Neural cell (in vitro differentiated cells): Measurements from ENCODE around the gene CEMIP. TPM values are rescaled to one million over a fixed set of nuclear protein-coding genes. Genes with fewer than 3 reads are reported as not detected.

ENCODE experiments used
- H2AFZ ChIP-seq: fragments of 200-600, 300-800 bp; sonication (generic), shearing (Covaris generic); 2 replicates; pipeline ENCODE4 v1.6.0; 2014; ENCODE audit warnings: low read depth, mild to moderate bottlenecking, antibody characterized with exemption, low read length, moderate library complexity
- H3F3A ChIP-seq: fragments of 200-600 bp; shearing (Covaris generic); 2 replicates; pipeline ENCODE4 v1.6.1; 2016; ENCODE audit warnings: mild to moderate bottlenecking, moderate library complexity, mixed read lengths, antibody characterized with exemption, low read length; ENCODE audit not compliant: insufficient read depth, poor library complexity, severe bottlenecking
- H3K27ac ChIP-seq: fragments of 200-600, 300-800 bp; sonication (generic), shearing (Covaris generic); 2 replicates; pipeline ENCODE4 v1.5.1; 2014; ENCODE audit warnings: mild to moderate bottlenecking, low read length, moderate library complexity
- H3K27me3 ChIP-seq: fragments of 300-800, 200-600 bp; sonication (generic), shearing (Covaris generic); 2 replicates; pipeline ENCODE4 v1.6.0; 2014; ENCODE audit warnings: mild to moderate bottlenecking, low read depth, low read length, moderate library complexity; ENCODE audit not compliant: insufficient read depth
- H3K36me3 ChIP-seq: fragments of 300-800, 200-600 bp; sonication (generic), shearing (Covaris generic); 2 replicates; pipeline ENCODE4 v1.5.1; 2014; ENCODE audit warnings: mild to moderate bottlenecking, antibody characterized with exemption, low read length, moderate library complexity; ENCODE audit not compliant: insufficient read depth
- H3K4me2 ChIP-seq: fragments of 300-800, 200-600 bp; sonication (generic), shearing (Covaris generic); 2 replicates; pipeline ENCODE4 v1.6.0; 2014; ENCODE audit warnings: mild to moderate bottlenecking, low read length
- H3K4me3 ChIP-seq: fragments of 300-800, 200-600 bp; sonication (generic), shearing (Covaris generic); 2 replicates; pipeline ENCODE4 v1.5.1; 2014; ENCODE audit warnings: mild to moderate bottlenecking, low read length, moderate library complexity
- H3K79me2 ChIP-seq: fragments of 200-600 bp; shearing (Covaris generic); replicated peaks from 2 replicates; pipeline ENCODE4 v1.6.0; 2014; ENCODE audit warnings: mild to moderate bottlenecking, low read length, moderate library complexity; ENCODE audit not compliant: insufficient read depth
- H3K9ac ChIP-seq: fragments of 300-800, 200-600 bp; sonication (generic), shearing (Covaris generic); 2 replicates; pipeline ENCODE4 v1.6.1; 2016; ENCODE audit warnings: mild to moderate bottlenecking, low read length, mixed read lengths
- H3K9me2 ChIP-seq: fragments of 200-600 bp; shearing (Covaris generic); 2 replicates; pipeline ENCODE4 v1.6.1; 2016; ENCODE audit warnings: mild to moderate bottlenecking, low read length, mixed read lengths; ENCODE audit not compliant: insufficient read depth
- H3K9me3 ChIP-seq: fragments of 200-600, 300-800 bp; sonication (generic), shearing (Covaris generic); 2 replicates; pipeline ENCODE4 v1.6.1; 2016; ENCODE audit warnings: mild to moderate bottlenecking, mixed run types, low read length, moderate library complexity, mixed read lengths
- H4K20me1 ChIP-seq: fragments of 200-600 bp; shearing (Covaris generic); 2 replicates; pipeline ENCODE4 v1.6.1; 2016; ENCODE audit warnings: mild to moderate bottlenecking, mixed run types; ENCODE audit not compliant: insufficient read depth
- CTCF ChIP-seq: fragments of 450-650 bp; IDR thresholded peaks from 2 replicates; pipeline ENCODE4 v1.5.1; 2014; ENCODE audit warnings: antibody characterized with exemption, mild to moderate bottlenecking, moderate library complexity; ENCODE audit not compliant: poor library complexity, severe bottlenecking
- EP300 ChIP-seq: fragments of 450-650 bp; conservative IDR thresholded peaks from 2 replicates; pipeline ENCODE4 v1.6.1; 2014; ENCODE audit warnings: antibody characterized with exemption, mild to moderate bottlenecking, moderate library complexity; ENCODE audit not compliant: poor library complexity, severe bottlenecking
- EZH2 ChIP-seq: fragments of 200-600, 300-800 bp; shearing (Covaris generic), sonication (generic); IDR thresholded peaks from 2 replicates; pipeline ENCODE4 v1.6.1; 2014; ENCODE audit warnings: antibody characterized with exemption, low read length, borderline replicate concordance, mild to moderate bottlenecking; ENCODE audit not compliant: insufficient read depth, poor library complexity, severe bottlenecking
- MXI1 ChIP-seq: fragments of 450-650 bp; conservative IDR thresholded peaks from 2 replicates; pipeline ENCODE4 v1.6.1; 2014; ENCODE audit warnings: antibody characterized with exemption, mild to moderate bottlenecking; ENCODE audit not compliant: poor library complexity, severe bottlenecking
- POLR2AphosphoS5 ChIP-seq: IDR thresholded peaks from 2 replicates; pipeline ENCODE4 v1.6.1; 2012
- RAD21 ChIP-seq: fragments of 450-650 bp; conservative IDR thresholded peaks from 2 replicates; pipeline ENCODE4 v1.6.1; 2014; ENCODE audit warnings: antibody characterized with exemption, mild to moderate bottlenecking, moderate library complexity
- REST ChIP-seq: IDR thresholded peaks from 2 replicates; pipeline ENCODE4 v1.6.1; 2012; ENCODE audit warnings: borderline replicate concordance
- SMC3 ChIP-seq: fragments of 450-650 bp; conservative IDR thresholded peaks from 2 replicates; pipeline ENCODE4 v1.6.1; 2014; ENCODE audit warnings: antibody characterized with exemption, mild to moderate bottlenecking, moderate library complexity; ENCODE audit not compliant: poor library complexity
- TAF1 ChIP-seq: IDR thresholded peaks from 2 replicates; pipeline ENCODE4 v1.6.1; 2012; ENCODE audit warnings: low read depth
- polyA plus RNA-seq: library from polyadenylated mRNA; depleted of rRNA; stranded (reverse); fragments of >200 nt; gene quantifications from 2 replicates; pipeline ENCODE4 v1.2.3, GENCODE V29; 2014

CEMIP gene
- polyA plus RNA-seq, 1 donor from 2014 or later = 0.04 TPM

GRCh38 chr15:80730387-80730786, 48.8 kb upstream of the CEMIP start:
- no peaks in the 10 kb centered on the region for H3K36me3 ChIP-seq
- no peaks in the 10 kb centered on the region for H3K9me2 ChIP-seq
- no peaks in the 10 kb centered on the region for H4K20me1 ChIP-seq
- H3K4me2 ChIP-seq = peak overlapping the region; percentile 8
- no peak overlapping the region for H3K9ac ChIP-seq
- no peaks in the 10 kb centered on the region for H3K79me2 ChIP-seq
- H3K27me3 ChIP-seq = no peaks in the 10 kb centered on the region
- H3K4me3 ChIP-seq = no peak overlapping the region
- no peaks in the 10 kb centered on the region for H3K9me3 ChIP-seq
- peak overlapping the region; percentile 13 for H3K27ac ChIP-seq
- peaks cover 3% of the 10 kb centered on the region for H3F3A ChIP-seq
- no peak for TF ChIP-seq TAF1
- TF ChIP-seq EP300 = peak; percentile 86
- TF ChIP-seq REST = no peak
- TF ChIP-seq RAD21 = no peak
- peak; percentile 76 for TF ChIP-seq POLR2AphosphoS5
- TF ChIP-seq CTCF = no peak
- TF ChIP-seq SMC3 = no peak
- TF ChIP-seq MXI1 = no peak
- no peak for TF ChIP-seq EZH2
- no peak overlapping the region for H2AFZ ChIP-seq

DNA sequence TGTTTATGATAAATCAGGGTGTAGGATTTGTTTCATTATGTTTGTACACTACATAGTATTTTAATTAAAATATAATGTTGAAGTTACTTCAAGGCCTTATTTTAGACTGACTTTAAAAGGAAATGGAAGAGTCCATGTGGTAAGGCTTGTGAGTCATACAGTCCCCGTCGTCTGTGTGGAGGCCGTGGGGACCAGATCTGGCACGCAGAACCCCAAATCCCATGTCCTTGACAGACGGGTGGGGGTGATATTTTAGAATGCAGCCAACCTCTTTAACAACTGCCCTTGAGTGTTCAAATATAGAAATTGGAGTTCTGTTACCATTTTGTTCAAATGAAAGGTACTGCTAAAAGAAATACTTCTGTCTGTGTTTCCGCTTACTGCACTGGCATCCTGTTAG, 48.2 kb upstream of the CEMIP start:
- no peaks in the 10 kb centered on the region for H3K27me3 ChIP-seq
- peak overlapping the region; percentile 13 for H3K27ac ChIP-seq
- TF ChIP-seq RAD21 = no peak
- TF ChIP-seq POLR2AphosphoS5 = no peak
- TF ChIP-seq TAF1 = no peak
- no peak for TF ChIP-seq EP300
- no peak for TF ChIP-seq MXI1
- TF ChIP-seq REST = no peak
- TF ChIP-seq EZH2 = no peak
- no peak for TF ChIP-seq CTCF
- TF ChIP-seq SMC3 = no peak
- no peak overlapping the region for H3K9ac ChIP-seq
- no peaks in the 10 kb centered on the region for H4K20me1 ChIP-seq
- H2AFZ ChIP-seq = no peak overlapping the region
- peaks cover 3% of the 10 kb centered on the region for H3F3A ChIP-seq
- H3K9me2 ChIP-seq = no peaks in the 10 kb centered on the region
- H3K9me3 ChIP-seq = no peaks in the 10 kb centered on the region
- no peaks in the 10 kb centered on the region for H3K79me2 ChIP-seq
- H3K36me3 ChIP-seq = no peaks in the 10 kb centered on the region
- peak overlapping the region; percentile 8 for H3K4me2 ChIP-seq
- no peak overlapping the region for H3K4me3 ChIP-seq
